Measurements from ENCODE around the gene RPL21.
"Not testable (repeated sequence)": the region's sequence is repeated elsewhere in the genome, so short reads cannot be mapped to it uniquely, and the experiment has no call there.

Gene RPL21

DNA sequence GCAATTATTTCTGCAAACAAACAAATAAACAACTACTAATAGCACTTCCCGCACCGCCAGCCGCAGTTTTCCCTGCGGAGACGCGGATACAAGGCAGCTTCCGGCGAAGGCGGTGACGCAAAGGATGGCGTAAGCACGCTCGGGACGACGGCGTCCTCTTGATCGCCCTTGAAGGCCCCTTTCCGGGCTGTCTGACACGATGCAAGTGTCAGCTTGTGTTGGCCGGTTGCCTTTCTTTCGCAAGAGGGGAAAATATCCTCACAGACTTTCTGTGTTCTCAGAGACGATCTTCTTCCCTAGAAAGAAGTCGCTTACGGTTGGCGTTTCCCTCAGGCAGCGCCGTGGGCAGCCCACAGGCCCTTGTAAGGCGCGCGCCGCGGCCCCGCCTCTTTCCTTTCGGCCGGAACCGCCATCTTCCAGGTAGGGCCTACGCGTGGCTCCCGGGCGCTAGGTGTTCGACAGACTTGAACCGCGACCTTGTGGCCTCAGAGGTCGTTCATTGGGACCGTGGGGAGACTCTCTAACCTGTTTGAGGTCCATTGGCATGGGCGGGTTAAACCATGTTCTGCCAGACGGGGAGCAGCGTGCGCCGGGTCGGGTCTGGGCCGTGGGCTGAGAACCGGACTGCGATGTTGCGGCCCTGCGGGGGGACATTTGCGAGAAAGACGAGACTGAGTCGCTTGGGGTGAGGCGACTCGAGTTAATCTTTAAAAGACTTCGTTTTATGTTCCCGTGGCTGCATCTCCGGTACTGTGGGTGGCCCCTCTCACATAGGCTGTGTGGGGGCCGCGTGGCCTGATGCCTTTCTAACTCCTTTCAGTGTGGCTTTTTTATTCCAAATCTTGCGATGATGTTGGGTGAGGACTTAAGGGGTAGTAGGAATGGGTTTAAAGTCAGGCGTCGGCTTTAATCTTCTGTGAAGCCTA lies at the start of gene RPL21:
Gene RPL21, plus strand, starts transcription at position 393 of the 926 bp plus-strand sequence. CDS start 2,219 bp downstream, outside the sequence.
- peak; percentile 88 for DNase-seq (ENCODE audit: low spot score)

- DNase-seq (ENCODE audit: low spot score), result no peak
These were observed 49.7 kb upstream of the RPL21 start for GRCh38 chr13:27201661-27202060.

GRCh38 chr13:27203186-27203585 lies 48.2 kb upstream of the RPL21 start:
- no peak for DNase-seq (ENCODE audit: low spot score)

DNA sequence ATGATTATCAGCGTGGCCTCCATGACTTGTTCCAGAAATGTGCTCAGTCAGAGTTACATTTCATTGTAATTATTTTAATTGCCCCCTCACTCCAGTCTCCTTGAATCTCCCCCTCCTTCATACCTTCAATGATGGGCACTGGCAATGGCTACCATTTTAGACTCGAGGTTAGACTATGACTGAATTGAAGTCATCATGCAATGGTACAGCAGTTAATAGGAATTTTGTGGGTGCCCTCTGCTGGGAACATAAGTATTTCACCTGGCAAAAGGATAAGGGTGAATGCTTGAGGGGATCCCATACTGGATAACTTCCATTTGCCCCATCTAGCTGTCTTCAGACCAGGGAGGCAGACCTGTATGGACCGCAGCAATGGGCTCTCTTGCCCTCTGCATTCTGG lies 47.5 kb upstream of the RPL21 start:
- no peak for DNase-seq (ENCODE audit: low spot score)

GRCh38 chr13:27208514-27208913 lies 42.8 kb upstream of the RPL21 start:
- no peak for DNase-seq (ENCODE audit: low spot score)

- no peak for DNase-seq (ENCODE audit: low spot score)
These were observed 40.1 kb upstream of the RPL21 start for GRCh38 chr13:27211271-27211670.

DNA sequence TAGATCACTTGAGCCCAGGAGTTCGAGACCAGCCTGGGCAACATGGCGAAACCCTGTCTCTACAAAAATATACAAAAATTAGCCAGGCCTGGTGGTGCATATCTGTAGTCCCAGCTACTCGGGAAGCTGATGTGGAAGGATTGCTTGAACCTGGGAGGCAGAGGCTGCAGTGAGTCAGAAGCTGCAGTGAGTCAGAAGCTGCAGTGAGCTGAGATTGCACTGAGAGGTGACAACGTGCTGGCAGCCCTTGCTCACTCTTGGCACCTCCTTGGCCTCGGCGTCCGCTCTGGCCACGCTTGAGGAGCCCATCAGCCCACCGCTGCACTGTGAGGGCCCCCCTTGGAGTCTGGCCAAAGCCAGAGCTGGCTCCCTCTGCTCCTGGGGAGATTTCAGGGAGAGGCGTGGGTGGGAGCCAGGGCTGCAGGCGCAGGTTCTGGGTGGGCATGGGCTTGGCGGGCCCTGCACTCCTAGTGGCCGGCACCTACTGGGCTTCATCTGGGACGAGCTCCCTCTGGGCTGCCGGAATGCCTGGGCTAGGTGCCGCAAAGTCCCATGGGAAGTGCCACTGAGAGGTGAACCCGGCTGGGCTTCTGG lies 39.5 kb upstream of the RPL21 start:
- no peak for DNase-seq (ENCODE audit: low spot score)

- DNase-seq (ENCODE audit: low spot score), result not testable (repeated sequence)
These were observed 38.0 kb upstream of the RPL21 start for GRCh38 chr13:27213386-27213785.

GRCh38 chr13:27217791-27218190 lies 33.6 kb upstream of the RPL21 start:
- DNase-seq (ENCODE audit: low spot score), result not testable (repeated sequence)

GRCh38 chr13:27218861-27219260 lies 32.5 kb upstream of the RPL21 start:
- not testable (repeated sequence) for DNase-seq (ENCODE audit: low spot score)

DNA sequence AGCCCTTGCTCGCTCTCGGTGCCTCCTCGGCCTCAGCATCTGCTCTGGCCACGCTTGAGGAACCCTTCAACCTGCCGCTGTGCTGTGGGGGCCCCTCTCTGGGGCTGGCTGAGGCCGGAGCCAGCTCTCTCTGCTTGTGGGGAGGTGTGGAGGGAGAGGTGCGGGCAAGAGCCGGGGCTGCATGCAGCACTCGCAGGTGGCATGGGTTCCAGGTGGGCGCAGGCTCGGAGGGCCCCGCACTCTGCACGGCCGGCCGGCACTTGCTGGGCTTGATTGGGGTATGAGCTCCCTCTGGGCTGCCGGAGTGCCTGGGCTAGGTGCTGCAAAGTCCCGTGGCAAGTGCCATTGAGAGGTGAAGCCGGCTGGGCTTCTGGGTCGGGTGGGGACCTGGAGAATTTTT lies 31.7 kb upstream of the RPL21 start:
- no peak for DNase-seq (ENCODE audit: low spot score)

DNA sequence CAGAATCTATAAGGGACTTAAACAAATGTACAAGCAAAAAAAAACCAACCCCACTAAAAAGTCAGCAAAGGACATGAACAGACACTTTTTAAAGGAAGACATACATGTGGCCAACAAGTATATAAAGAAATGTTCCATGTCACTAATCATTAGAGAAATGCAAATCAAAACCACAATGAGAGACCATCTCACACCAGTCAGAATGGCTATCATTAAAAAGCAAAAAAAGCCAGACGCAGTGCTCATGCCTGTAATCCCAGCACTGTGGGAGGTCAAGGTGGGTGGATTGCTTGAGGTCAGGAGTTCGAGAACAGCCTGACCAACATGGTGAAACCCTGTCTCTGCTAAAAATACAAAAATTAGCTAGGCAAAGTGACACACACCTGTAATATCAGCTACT lies 29.3 kb upstream of the RPL21 start:
- not testable (repeated sequence) for DNase-seq (ENCODE audit: low spot score)

DNA sequence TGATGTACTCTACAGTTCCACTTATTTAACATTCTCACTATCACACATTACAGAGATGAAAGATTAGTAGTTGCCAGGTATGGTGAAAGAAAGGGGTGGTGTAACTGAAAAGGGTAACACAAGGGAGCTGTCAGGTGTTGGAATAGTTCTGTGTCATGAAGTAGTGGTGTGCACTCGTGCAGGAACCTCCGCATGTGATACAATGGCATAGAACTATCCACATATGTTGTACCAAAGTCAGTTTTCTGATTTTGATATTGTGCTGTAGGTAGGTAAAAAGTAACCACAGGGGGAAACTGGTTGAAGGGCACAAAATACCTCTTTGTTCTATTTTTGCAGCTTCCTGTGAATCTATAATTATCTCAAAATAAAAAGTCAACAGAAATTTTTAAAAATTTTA lies 24.4 kb upstream of the RPL21 start:
- peak; percentile 33 for DNase-seq (ENCODE audit: low spot score)

DNA sequence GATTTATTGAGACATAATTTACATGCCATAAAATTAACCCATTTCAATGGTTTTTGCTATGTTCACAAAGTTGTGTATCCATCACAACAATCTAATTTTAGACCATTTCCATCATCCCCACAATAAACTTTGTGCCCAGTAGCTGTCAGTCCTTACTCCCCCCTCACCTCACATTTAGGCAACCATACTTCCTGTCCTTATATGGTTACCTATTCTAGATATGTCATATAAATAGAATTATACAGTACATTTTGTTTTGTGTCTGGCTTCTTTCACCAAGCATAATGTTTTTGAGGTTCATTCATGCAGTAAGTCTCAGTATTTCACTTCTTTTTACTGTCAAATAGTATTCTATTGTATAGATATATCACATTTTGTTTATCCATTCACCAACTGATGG lies 23.2 kb upstream of the RPL21 start:
- DNase-seq (ENCODE audit: low spot score), result peak; percentile 54

DNA sequence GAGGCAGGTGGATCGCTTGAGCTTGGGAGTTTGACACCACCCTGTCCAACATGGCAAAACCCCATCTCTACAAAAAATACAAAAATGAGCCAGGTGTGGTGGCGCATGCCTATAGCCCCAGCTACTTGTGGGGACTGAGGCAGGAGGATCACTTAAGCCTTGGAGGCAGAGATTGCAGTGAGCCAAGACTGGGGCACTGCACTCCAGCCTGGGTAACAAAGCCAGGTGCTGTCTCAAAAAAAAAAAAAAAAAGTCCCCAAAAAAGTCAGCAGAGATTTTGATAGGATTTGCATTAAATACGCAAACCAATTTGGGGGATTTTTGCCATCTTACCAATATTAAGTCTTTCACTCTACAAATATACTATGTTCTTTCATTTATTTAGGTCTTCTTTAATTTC lies 21.7 kb upstream of the RPL21 start:
- DNase-seq (ENCODE audit: low spot score), result no peak

GRCh38 chr13:27233964-27234363 lies 17.4 kb upstream of the RPL21 start:
- DNase-seq (ENCODE audit: low spot score), result no peak

DNA sequence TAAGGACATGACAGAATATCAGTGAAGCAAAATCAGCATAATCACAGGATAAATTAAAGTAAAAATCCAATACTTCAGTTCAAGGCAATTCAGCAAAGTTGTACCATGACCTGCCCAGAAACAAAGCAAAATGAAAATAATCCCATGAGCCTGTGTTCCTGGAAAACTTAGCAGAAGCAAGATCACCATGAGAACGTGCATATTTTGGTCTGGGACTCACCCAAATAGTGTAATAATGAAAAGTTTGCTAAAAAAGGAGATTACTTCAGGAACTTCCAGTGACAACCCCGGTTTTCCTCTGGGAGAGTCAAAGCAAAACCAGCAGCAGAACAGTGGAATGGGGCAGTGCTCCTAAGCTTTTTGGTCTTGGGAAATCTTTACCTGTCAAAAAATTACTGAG lies 14.9 kb upstream of the RPL21 start:
- DNase-seq (ENCODE audit: low spot score), result no peak

GRCh38 chr13:27242702-27243101 lies 8.7 kb upstream of the RPL21 start:
- DNase-seq (ENCODE audit: low spot score), result no peak

- DNase-seq (ENCODE audit: low spot score), result no peak
These were observed 5.7 kb upstream of the RPL21 start for GRCh38 chr13:27245610-27246009.

GRCh38 chr13:27250833-27251165 lies 559 bp upstream of the RPL21 start:
- DNase-seq (ENCODE audit: low spot score), result no peak

DNA sequence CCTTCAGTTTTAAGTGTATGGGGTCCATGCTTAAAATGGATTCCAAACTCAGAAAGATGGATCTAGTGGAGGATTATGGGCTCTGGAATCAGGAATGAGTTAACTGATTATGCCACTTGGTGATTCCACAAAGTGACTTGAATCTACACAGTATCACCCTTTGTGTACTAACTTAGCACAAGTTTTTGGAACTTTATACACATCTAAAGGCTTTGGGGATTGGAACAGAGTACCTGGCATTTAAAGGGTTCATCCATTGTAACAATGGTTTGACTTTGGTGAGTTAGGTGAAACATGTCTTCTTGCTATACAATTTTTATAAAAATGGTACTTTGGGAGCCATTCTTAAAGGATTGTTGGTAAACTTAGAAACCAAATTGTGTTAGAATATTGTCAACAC lies 1.1 kb downstream of the RPL21 start:
- no peak for DNase-seq (ENCODE audit: low spot score)

- DNase-seq (ENCODE audit: low spot score), result no peak
These were observed 5.8 kb downstream of the RPL21 start for GRCh38 chr13:27257233-27257568.

DNA sequence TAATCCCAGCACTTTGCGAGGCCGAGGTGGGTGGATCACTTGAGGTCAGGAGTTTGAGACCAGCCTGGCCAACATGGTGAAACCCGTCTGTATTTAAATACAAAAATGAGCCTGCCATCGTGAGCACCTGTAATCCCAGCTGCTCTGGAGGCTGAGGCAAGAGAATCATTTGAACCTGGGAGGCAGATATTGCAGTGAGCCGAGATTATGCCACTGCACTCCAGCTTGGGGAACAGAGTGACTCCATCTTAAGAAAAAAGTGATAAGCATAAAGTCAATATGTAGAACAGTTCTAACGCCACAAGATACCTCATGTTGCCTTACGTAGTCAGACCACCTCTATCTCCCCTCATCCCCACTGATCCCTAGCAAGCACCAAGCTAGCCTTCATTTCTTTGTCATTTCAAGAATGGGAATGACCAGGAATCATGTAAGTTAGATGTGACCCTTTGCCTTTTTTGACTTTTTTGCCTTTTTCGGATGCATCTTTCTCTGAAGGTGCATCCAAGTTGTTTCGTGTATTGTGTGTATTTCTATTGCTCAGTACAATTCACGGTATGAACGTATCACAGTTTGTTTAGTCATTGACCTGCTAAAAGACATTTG lies 6.4 kb downstream of the RPL21 start:
- no peak for DNase-seq (ENCODE audit: low spot score)

Measured in germinal center (tissue), 1 donor.